NT2/D1 (cell line): ENCODE data around the gene TFDP2.

Experiments
- SUZ12 ChIP-seq: IDR thresholded peaks from 2 replicates; pipeline ENCODE4 v1.6.1; 2011; ENCODE audit not compliant: insufficient read length, insufficient read depth; ENCODE audit errors: extremely low read depth
- YY1 ChIP-seq: IDR thresholded peaks from 2 replicates; pipeline ENCODE4 v1.6.1; 2011; ENCODE audit not compliant: insufficient read length, insufficient read depth
- ZNF274 ChIP-seq: IDR thresholded peaks from 2 replicates; pipeline ENCODE4 v1.6.1; 2011; ENCODE audit warnings: mild to moderate bottlenecking, low read depth, low read length

GRCh38 chr3:141915766-141916165 is 233.6 kb downstream of the TFDP2 start:
- TF ChIP-seq YY1 (no peak), SUZ12 (no peak), ZNF274 (no peak)
